Loucy (cell line): ENCODE results near the gene ALOX5AP.

ENCODE experiments used
- EZH2phosphoT487 ChIP-seq: fragments of 200-600 bp; IDR thresholded peaks from 2 replicates; pipeline ENCODE4 v1.6.1; 2018; ENCODE audit warnings: antibody characterized with exemption, mild to moderate bottlenecking, moderate library complexity, borderline replicate concordance
- TF ChIP-seq, protein P1 (sequence below): fragments of 200-600 bp; sonication (generic); conservative IDR thresholded peaks from 2 replicates; pipeline ENCODE4 v1.5.1; 2014; ENCODE audit warnings: mild to moderate bottlenecking, antibody characterized with exemption, low read length

DNA sequence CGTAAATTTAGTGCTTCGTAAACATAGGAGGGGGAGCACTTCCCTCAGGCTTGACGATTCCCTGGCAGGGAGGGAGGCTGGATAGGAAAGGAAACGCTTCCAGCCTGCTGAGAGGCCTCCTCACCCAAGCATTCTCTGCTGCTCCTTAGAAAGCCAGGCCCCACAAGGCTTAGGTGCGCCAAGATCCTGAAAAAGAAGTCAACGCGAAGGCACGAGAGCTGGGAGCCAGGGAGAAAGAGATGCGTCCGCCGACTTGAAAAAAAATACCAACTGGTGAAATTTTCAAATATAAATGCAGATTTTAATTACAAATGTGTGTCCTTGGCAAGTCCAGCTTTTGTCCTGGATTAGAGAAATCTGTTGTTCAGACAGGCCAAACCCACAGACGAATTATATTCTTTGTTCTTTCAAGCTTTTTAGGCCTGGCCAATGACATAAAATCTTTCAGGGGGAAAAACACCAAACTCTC lies 64.0 kb downstream of the ALOX5AP start:
- TF ChIP-seq, protein P1, sequence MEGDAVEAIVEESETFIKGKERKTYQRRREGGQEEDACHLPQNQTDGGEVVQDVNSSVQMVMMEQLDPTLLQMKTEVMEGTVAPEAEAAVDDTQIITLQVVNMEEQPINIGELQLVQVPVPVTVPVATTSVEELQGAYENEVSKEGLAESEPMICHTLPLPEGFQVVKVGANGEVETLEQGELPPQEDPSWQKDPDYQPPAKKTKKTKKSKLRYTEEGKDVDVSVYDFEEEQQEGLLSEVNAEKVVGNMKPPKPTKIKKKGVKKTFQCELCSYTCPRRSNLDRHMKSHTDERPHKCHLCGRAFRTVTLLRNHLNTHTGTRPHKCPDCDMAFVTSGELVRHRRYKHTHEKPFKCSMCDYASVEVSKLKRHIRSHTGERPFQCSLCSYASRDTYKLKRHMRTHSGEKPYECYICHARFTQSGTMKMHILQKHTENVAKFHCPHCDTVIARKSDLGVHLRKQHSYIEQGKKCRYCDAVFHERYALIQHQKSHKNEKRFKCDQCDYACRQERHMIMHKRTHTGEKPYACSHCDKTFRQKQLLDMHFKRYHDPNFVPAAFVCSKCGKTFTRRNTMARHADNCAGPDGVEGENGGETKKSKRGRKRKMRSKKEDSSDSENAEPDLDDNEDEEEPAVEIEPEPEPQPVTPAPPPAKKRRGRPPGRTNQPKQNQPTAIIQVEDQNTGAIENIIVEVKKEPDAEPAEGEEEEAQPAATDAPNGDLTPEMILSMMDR = no peak
- TF ChIP-seq EZH2phosphoT487 = no peak
